Measurements from ENCODE around the gene FOXO1. TPM values are rescaled to one million over a fixed set of nuclear protein-coding genes. Genes with fewer than 3 reads are reported as not detected.

The FOXO1 gene
- total RNA-seq, 3 donors from 2014 or later = 54.1 to 163 (median 67.2) TPM

GRCh38 chr13:40580566-40581276 is 85.7 kb downstream of the FOXO1 start:
- Histone ChIP-seq H3K27ac (no peak overlapping the region), H3K27me3 (no peaks in the 10 kb centered on the region), H3K4me3 (no peak overlapping the region), H3K36me3 (no peaks in the 10 kb centered on the region), H3K4me1 (peaks cover 0 to 6% of the 10 kb centered on the region in 2 donors), H3K9me3 (peaks cover 0 to 11% of the 10 kb centered on the region in 2 donors)
- DNase-seq (ENCODE audit: low spot score in 2 of 2) = no peak
- TF ChIP-seq POLR2AphosphoS5 (IDR thresholded peaks at IDR 0.05) = no peak
- intact Hi-C loops (cut with DNase I; ENCODE audit: low total_unique reads) = no loop called here

GRCh38 chr13:40579535-40579934 is 86.9 kb downstream of the FOXO1 start:
- intact Hi-C loops (cut with DNase I; ENCODE audit: low total_unique reads) = no loop called here
- Histone ChIP-seq H3K36me3 (no peaks in the 10 kb centered on the region), H3K9me3 (peaks cover 0 to 11% of the 10 kb centered on the region in 2 donors), H3K4me1 (peaks cover 0 to 6% of the 10 kb centered on the region in 2 donors), H3K27ac (no peak overlapping the region), H3K4me3 (no peak overlapping the region), H3K27me3 (no peaks in the 10 kb centered on the region)
- DNase-seq (ENCODE audit: low spot score in 2 of 2) = no peak
- TF ChIP-seq POLR2A (IDR thresholded peaks at IDR 0.05) (no peak), CTCF (IDR thresholded peaks at IDR 0.05) (no peak)

DNA sequence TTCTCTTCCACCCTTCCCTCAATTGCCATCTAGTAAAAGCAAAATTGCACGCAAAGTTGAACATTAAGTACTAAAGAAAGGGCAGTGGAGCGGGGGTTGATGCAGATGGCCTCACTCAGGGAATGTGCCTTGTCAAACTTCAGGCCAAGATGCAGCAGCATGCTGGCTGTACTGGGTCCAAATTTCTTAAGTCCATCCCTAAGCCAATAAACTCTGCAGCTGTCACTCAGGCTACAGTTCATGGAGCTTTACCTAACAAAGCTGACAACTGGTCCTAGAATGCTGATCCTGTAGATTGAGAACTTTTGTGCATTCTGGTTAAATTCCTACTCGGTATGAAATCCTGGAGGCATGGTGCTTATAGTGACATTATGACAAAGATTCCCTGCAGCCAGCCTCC is 88.4 kb downstream of the FOXO1 start:
- no peak for DNase-seq (ENCODE audit: low spot score in 2 of 2)

DNA sequence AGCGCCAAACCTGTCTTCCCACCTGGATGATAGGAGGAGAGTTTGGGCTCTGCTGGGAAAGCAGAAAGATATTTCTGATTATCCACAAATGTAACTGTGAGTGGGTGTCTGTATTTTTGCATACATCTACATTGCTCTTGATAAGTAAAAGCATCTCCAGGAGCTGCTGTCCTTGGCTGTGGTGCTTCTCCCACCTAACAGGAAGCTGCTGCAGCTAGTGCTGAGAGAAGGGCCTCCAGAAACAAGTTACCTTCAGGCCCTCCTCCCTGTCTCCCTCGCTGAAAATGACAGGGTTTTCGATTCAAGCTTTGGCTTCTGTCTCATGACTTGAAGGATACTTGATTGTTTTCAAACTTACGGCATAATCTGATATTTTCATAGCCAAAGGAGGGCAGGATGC is 90.1 kb downstream of the FOXO1 start:
- Histone ChIP-seq H3K4me3 (no peak overlapping the region), H3K27ac (no peak overlapping the region), H3K9me3 (no peaks in the 10 kb centered on the region), H3K4me1 (peaks cover 0 to 4% of the 10 kb centered on the region in 2 donors), H3K27me3 (no peaks in the 10 kb centered on the region), H3K36me3 (no peaks in the 10 kb centered on the region)
- intact Hi-C loops (cut with DNase I; ENCODE audit: low total_unique reads) = no loop called here
- no peak for DNase-seq (ENCODE audit: low spot score in 2 of 2)
- TF ChIP-seq POLR2A (IDR thresholded peaks at IDR 0.05) (no peak), CTCF (IDR thresholded peaks at IDR 0.05) (no peak), POLR2AphosphoS5 (IDR thresholded peaks at IDR 0.05) (no peak)

More for the DNA sequence above, 88.4 kb downstream of the FOXO1 start:
- intact Hi-C loops (cut with DNase I; ENCODE audit: low total_unique reads) = no loop called here
- Histone ChIP-seq H3K27me3 (no peaks in the 10 kb centered on the region), H3K27ac (no peak overlapping the region), H3K36me3 (no peaks in the 10 kb centered on the region), H3K4me1 (peaks cover 0 to 6% of the 10 kb centered on the region in 2 donors), H3K9me3 (peaks cover 0 to 6% of the 10 kb centered on the region in 2 donors), H3K4me3 (no peak overlapping the region)
- TF ChIP-seq POLR2A (IDR thresholded peaks at IDR 0.05) = no peak
- no peak for TF ChIP-seq CTCF (IDR thresholded peaks at IDR 0.05)
- TF ChIP-seq POLR2AphosphoS5 (IDR thresholded peaks at IDR 0.05) = no peak

DNA sequence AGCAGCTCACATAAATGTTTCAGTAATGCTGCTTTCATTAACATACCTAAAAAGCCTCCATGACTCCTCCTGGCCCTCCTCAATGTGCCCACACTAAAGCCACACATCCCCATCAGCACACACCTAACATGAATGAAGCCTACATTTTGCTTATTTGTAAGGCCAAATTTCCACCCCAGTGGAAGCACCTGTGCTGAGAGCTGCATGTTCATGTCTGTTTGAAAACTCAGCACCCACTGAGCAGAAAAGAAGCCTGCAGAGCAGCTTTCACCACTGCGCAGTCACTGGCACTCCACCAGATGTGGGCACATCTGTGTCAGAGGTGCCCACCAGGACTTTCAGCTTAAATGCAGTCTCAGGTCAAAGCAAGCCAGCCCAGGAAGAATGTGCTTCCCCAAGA is 93.5 kb downstream of the FOXO1 start:
- H3K36me3 ChIP-seq = no peaks in the 10 kb centered on the region
- H3K4me3 ChIP-seq = no peak overlapping the region
- no peak overlapping the region for H3K27ac ChIP-seq
- TF ChIP-seq POLR2AphosphoS5 (IDR thresholded peaks at IDR 0.05) (no peak), POLR2A (IDR thresholded peaks at IDR 0.05) (no peak), CTCF (IDR thresholded peaks at IDR 0.05) (no peak)
- H3K9me3 ChIP-seq = no peaks in the 10 kb centered on the region
- no peaks in the 10 kb centered on the region for H3K27me3 ChIP-seq
- H3K4me1 ChIP-seq = peaks cover 0 to 4% of the 10 kb centered on the region in 2 donors
- intact Hi-C loops (cut with DNase I; ENCODE audit: low total_unique reads) = no loop called here
- DNase-seq (ENCODE audit: low spot score in 2 of 2) = no peak
